Left hindlimb (tissue), 1 donor: ENCODE results near the gene PPP1R10.
"Not testable (repeated sequence)": the region's sequence is repeated elsewhere in the genome, so short reads cannot be mapped to it uniquely, and the experiment has no call there.

Experiments used
- DNase-seq: peaks from one replicate; pipeline ENCODE4 v3.0.0-alpha.2; 2018

Gene PPP1R10

DNA sequence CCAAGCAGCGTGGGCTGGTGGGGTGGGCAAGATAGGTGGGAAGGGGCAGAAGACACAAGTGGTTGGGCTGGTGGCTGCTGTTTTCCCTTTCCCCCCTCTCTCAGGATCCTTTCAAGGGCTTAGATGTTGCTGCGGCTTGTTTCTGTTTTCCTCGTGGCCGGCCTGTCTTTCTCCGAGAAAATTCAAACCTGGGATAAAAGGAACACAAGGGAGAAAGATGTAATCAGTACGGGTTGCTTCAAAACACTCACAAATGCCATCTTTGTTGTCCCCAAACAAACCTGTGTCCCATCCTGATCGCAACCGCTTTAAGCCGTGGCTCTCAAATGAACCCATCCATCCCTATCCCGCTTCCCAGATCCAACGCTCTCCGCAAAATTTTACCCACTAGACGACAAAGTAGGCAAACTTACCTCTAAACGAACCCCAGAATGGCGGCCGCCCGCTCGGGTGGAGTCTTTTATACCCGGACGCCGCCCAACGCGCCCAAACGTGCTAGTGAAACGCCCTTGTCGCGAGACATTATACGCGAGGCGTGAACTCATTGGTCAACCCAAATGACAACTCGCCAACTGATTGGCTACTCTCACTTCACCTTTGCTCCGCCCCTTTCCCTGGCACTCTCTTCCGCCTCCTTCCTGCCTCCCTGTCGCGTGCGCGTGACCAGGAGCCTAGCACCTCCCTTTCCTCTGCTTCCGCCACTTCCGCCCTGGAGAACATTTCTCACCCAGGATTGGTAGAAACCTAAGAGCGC, at the start of gene PPP1R10:
Gene PPP1R10 (minus strand): TSS at position 433 of the 754 bp plus-strand sequence. CDS start 7,299 bp downstream, outside the sequence.
- DNase-seq = peak; percentile 100

DNA sequence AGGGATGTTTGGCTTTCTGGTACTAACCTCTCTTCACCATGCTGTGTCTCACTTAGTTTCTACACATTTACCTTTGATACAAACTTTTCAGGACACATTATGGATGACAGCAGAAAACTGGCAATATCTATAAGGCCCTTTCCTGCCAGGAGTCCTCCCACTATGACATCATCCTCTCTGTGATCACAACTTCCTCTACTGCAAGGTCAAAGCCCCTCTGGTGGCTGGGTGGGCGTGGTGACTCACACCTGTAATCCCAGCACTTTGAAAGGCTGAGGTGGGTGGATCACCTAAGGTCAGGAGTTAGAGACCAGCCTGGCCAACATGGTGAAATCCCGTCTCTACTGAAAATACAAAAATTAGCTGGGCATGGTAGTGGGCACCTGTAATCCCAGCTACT, 49.3 kb upstream of the PPP1R10 start:
- DNase-seq = not testable (repeated sequence)

DNA sequence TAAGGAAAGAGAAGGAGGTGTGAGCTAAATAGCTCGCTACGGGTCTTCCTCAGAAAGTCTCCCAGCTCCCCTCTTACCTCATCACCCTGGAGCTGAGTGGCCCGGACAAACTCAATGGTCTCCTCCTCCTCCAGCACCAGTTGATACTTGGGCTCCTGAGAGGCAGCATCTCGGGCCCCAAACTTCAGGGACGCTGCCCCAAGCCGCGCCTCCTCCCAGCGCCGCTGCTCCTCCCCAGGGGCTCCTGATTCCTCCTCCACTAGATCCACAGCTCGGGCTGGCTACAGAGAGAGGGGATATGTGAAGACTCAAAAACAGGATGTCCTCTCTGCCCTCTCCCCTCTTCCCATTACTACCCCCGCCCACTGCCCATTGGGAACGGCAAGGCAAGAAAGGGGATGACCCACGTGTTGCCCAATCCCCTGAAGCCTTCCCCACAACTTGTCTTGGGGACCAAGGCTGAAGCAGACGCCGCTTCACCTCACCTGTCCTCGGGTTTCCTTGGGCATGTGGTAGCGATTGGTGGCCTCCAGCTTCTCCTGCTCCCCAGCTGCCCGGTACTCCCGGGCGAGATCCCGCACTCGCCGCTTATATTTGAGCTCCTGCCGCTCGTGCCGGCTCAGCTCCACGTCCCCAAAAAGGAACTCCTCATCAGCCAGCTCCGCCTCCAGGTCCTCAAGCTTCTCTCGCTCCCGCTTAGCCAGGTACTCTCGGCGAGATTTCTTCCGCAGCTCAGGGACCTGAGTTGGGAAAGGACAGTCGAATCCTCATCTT, 48.1 kb upstream of the PPP1R10 start:
- no peak for DNase-seq

DNA sequence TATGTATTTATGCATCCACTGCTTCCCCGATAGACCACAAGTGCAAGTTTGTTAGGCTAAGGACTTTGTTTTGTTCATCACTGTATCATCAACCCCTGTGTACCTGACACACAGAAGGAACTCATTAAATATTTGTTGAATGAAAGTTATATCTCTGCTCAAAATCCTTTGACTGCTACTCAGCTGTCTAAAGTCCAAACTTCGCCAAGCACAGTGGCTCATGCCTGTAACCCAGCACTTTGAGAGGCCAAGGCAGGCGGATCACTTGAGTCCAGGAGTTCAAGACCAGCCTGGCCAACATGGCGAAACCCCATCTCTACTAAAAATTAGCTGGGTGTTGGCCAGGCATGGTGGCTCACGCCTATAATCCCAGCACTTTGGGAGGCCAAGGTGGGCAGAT, 40.9 kb upstream of the PPP1R10 start:
- DNase-seq = not testable (repeated sequence)

- DNase-seq = no peak
These were observed 40.4 kb upstream of the PPP1R10 start for GRCh38 chr6:30657454-30657853.

DNA sequence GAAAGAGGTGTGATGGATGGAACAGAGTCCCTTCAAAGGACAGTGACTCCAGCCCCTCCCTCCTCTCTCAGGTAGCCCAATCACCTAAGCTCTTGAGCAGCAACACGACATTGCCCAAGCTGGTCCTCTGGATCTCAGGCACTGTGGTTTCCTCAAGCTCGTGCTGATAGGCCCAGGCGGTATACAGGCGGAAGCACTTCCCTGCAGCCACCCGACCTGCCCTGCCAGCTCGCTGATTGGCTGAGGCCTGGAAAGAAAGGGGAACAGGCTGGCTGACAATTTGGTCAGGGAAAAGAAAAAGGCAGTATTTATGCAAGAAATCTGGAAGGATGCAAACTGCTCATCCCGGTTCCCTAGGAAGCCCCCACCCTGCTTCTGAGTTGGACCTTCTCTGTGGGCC, 39.5 kb upstream of the PPP1R10 start:
- DNase-seq = no peak

- DNase-seq = no peak
These were observed 38.7 kb upstream of the PPP1R10 start for GRCh38 chr6:30655743-30656094.

GRCh38 chr6:30654798-30655742, 38.0 kb upstream of the PPP1R10 start:
- DNase-seq = no peak

DNA sequence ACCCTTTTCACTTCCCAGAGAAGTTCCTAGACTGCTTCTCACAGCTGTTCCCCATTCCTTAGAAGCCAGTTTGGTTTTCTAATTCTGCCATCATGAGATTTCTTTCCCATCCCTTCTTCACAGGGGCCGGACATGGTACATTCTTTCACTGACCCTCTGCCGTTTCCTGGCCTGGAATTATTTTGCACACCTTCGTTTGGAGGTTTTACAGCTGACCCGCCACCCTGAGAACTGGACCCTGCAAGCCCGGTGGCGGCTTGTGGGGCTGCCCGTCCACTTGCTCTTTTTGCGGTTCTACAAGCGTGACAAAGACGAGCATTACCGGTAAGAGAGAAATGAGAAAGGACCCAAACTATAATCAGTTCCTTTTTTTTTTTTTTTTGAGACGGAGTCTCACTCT, 34.1 kb upstream of the PPP1R10 start:
- DNase-seq = no peak

GRCh38 chr6:30647242-30648116, 30.4 kb upstream of the PPP1R10 start:
- DNase-seq = peak; percentile 73

- peak; percentile 95 for DNase-seq
These were observed 29.6 kb upstream of the PPP1R10 start, which contains the start of gene C6orf136 for GRCh38 chr6:30646450-30647241. Gene C6orf136 (plus strand): TSS chr6:30647133. CDS start chr6:30647232, 99 bp downstream.

DNA sequence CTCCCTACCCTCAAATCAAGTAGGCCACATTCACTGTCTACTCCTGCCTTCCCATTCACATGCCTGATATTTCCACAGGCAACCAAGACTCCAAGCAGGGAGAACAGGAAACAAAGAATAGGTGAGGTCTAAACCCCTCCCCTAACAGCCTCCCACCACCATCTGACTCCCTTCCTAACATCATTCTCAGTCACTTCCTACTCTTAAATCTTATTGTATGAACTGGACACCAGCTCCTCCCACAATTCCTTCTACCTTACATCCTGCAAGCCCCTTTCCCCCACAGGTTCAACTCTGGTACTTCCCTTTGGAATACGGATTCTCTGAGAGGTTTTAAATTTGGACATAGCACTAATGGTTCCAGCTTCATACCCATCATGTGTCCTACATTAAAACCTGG, 28.9 kb upstream of the PPP1R10 start:
- DNase-seq = no peak

- DNase-seq = no peak
These were observed 27.7 kb upstream of the PPP1R10 start for GRCh38 chr6:30644769-30645168.

DNA sequence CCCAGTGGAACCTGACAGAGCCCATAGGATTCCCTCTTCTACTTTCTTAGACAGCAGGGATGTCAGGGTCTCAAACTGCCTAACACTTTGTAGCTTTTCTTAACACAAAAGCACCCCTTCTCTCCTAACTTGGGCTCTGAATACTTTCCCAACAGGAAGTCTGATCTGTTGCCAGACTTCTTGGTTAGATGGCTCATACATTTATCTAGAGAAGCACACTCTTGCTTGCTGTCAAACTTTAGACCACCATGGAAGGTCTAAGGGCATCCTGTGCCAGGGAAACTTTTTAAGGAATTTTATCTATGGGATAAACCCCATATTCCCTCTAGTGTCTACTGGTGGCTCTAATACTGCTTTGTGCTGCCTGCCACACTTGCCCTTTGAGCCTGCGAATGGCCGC, 26.6 kb upstream of the PPP1R10 start:
- DNase-seq = no peak

DNA sequence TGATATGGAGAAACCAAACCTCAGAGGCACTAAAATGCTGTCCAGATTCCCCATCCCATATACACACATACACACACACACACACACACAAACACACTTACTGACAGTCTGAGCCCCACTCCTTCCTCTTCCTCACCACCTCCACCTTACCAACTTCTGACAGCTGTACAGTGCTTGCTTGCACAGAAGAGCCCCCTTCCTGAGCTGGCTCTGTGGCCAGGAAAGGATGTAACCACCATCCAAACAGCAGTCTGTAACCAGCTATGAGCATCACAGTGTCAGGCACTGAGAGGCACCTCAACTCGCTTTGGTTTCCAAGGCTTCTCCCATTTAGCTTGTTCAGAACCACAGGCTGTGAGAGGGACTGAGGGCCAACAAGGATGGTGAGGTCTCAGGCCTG, 24.0 kb upstream of the PPP1R10 start:
- no peak for DNase-seq

DNA sequence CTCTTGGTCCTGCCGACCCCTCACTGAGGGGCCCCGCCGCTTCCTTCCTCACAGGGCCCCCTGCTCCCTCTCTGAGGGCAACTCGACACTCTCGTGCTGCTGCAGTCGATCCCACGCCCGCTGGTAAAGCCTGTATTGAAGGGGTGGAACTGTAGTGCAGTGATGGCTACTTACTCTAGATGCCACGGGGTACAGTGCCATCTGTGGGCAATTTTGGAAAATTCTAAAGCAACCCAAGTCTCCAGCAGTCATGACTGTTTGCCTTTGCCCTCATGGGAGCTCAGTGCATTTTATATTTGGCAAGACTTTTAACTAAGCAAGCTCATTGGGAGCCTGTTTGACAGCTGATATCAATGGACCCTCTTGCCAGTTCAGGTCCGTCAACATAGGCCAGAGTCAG, 23.4 kb upstream of the PPP1R10 start:
- DNase-seq = no peak

- DNase-seq = no peak
These were observed 18.8 kb upstream of the PPP1R10 start for GRCh38 chr6:30635834-30636233.

DNA sequence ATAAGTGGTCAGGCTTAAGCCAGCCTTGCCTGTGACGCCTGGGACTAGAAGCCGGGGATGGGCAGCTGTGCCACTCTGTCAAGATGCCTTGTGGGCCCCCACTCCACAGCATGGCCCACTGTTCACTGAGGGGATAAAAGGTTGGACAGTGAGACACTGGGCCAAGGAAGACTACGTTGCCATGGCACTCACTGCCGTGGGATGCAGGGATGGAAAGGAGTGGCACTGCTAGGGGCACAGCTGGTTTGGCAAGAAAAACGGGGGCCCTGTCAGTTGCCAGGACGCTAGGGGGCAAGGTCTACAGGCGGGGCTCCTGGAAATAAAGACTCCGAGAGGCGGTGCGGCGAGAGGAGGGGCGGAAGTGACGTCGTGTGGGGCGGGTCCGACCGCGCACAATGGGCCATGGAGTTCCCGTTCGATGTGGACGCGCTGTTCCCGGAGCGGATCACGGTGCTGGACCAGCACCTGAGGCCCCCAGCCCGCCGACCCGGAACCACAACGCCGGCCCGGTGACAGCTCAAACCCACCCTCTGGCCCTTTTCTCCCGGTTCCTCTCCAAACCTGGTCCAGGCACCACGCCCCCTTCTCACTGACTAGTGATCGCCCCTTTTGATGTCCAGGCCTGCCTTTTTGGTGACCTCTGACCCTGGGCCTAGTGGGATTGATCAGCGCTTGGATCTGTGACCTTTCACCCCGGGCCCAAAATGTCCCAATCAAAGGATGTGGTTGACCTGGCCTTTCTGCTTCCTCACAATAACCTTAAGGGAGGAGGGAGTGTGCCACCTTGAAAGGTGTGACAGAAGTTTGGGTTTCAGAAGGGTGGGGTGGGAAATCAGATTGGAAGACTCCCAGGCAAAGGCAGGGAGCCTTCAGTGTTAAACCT, 9.7 kb upstream of the PPP1R10 start, which contains the start of gene ATAT1:
Gene ATAT1 (plus strand): TSS at position 391 of the 883 bp plus-strand sequence.
- peak; percentile 93 for DNase-seq

- no peak for DNase-seq
These were observed 8.5 kb upstream of the PPP1R10 start for GRCh38 chr6:30625511-30625910.

GRCh38 chr6:30619561-30619960, 2.5 kb upstream of the PPP1R10 start:
- no peak for DNase-seq
